HG02973 (cell line): ENCODE data around the gene SH3GL3.

Experiments
- ATAC-seq: cut with Tn5 transposase; IDR thresholded peaks from one replicate; pipeline ENCODE4 v1.9.1; 2021; ENCODE audit warnings: moderate library complexity; ENCODE audit not compliant: unreplicated experiment

Gene SH3GL3

DNA sequence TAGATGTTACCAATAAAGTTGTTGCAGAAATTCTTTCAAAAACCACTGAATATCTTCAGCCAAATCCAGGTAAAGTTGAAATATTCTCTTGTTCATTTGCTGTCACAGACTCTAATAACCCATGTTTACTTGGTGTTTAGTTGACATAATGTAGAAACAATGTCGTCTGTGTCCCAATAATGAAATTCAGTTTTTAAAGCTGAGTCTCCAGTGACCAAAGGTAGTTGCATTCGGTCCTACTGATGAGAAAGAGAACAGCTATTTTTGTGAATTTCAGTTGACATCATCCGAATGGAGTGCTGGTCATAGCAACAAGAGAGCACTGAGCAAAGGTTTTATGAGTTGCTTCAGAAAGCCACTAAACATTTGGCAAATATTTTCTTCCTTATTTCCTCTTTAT is 118.0 kb downstream of the SH3GL3 start:
- no peak for ATAC-seq

DNA sequence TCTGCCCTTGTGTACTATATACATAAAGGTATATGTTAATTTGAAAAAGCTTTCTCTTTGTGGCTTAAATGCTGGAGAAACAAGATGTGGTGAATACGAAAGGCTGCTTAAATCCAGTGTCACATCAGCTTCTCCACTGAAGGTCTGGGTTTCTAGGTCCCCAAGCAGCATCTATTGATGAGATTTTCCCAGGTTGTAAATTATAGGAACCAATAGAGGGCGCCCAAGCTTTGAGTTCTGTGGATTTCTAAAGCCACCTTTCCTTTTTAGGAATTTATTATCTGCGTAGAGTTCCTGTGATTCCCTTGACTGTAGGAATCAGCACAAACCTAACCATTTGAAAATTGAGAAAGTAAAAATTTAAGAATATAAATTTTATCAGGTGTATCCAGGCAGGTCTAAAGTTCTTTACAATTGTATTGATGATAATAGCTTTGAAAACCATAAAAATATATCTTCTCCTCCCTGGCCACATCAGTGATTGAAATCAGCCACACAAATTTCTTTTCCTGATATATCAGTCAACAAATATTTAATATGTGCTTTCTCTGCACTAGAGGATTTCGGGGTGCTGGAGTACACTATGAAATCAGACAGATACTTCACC is 118.5 kb downstream of the SH3GL3 start:
- no peak for ATAC-seq

GRCh38 chr15:83567318-83567717 is 120.2 kb downstream of the SH3GL3 start:
- no peak for ATAC-seq

DNA sequence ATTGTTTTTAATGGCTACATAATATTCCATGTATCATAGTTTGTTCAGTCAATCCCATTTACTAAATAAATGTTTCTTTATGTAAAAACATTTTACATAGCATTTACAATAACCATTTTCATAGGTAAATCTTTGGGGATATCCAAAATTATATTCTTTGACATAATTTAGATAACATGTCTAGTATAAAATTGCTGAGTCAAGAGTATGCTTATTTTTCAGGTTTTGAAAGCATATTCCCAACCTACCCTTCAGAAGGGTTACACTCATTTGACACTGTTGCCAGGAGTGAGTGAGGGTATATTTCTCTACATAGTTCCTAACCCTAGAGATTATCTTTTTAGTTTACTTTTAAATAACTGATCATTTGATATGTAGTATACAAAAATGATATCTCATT is 122.2 kb downstream of the SH3GL3 start:
- no peak for ATAC-seq

DNA sequence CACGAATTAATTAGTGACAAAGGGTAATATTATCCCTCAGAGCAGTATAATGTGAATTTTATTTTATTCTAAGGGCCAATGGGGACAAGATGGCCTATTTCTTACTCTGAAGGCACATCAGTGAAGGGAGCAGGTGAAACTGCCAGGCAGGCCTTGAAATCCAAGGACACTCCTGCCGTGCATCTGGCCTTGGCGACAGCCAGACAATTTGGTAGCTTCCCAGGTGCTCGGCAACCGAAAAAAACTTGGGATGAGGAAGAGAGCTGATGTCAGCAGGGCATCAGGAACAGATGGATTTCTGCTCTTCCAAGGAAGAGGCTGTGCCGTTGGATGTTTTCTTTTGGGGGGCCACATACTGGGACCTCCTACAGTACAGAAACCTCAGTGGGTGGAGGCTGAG is 123.6 kb downstream of the SH3GL3 start:
- no peak for ATAC-seq

- no peak for ATAC-seq
These were observed 124.9 kb downstream of the SH3GL3 start for GRCh38 chr15:83571820-83572707.

GRCh38 chr15:83574345-83574744 is 127.2 kb downstream of the SH3GL3 start:
- no peak for ATAC-seq

- no peak for ATAC-seq
These were observed 131.6 kb downstream of the SH3GL3 start for GRCh38 chr15:83578691-83579090.

GRCh38 chr15:83581381-83581780 is 134.2 kb downstream of the SH3GL3 start:
- no peak for ATAC-seq

- no peak for ATAC-seq
These were observed 135.2 kb downstream of the SH3GL3 start for GRCh38 chr15:83582381-83582780.

DNA sequence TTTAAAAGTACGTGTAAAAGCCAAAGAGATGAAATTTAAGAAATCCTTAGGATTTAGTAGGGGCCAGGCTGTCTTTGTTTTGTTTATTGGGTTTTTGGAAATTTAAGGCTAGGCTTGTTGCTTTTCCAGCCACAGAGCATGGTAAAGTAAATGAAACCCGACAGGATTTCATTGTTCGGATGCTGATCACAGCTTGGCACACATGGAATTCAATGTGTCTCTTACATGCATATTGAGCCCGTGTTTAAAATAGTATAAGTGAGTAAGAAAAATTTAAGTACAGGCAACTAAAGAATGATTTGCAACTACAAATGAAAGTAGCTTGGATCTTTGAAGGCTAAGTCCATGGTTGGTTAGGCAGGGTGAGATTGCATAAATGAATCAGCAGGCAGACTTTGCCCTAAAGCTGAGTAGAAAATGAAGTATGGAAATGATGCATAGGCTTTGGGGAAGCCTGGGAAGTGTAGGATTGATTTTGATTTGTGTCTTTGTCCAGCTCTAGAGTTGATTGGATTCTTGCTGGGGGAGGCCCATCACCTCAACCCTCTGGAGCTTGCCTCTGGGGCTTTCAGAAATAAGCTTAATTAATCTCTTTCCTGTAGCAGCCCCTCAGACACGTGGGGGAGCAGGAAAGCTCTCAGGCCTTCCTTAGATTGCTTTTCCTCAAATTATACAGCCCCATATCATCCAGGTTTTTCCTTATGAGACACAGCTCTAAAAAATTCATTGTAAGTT is 138.6 kb downstream of the SH3GL3 start:
- no peak for ATAC-seq

DNA sequence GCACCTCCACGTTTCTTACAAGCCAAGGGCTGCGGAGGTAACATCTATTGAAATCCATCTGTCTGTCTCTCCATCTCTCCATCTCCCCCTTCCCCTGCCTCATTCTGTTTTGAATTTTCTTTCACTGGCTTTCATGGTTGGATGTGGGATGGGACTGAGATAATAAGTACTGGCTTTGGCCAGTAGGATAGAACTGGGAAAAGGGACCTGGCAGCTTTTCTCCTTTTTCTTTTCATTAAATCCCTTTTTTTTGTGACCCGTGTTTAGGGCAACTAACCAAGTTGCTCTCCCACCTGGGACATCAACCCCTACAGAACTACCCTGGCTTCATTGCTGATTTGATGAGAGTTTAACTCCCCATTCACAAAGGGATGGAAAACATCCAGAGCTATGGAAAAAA is 139.9 kb downstream of the SH3GL3 start:
- no peak for ATAC-seq

DNA sequence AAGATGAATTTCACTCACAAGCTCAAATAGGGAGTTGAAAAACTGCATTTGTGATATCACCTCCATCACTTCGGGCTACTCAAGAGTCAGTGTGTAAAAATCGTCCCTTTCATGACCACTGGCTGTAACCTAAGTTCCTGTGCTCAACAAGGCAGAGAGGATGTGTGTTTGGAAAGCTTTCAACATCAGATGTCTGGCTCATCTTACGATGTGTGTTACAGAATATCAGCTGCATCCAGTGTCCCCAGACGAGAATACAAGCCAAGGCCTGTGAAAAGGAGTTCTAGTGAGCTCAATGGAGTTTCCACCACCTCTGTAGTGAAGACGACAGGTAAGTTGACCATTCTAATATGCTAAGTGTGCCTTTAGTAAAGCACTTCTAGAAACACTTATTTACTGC is 141.3 kb downstream of the SH3GL3 start:
- ATAC-seq = no peak

DNA sequence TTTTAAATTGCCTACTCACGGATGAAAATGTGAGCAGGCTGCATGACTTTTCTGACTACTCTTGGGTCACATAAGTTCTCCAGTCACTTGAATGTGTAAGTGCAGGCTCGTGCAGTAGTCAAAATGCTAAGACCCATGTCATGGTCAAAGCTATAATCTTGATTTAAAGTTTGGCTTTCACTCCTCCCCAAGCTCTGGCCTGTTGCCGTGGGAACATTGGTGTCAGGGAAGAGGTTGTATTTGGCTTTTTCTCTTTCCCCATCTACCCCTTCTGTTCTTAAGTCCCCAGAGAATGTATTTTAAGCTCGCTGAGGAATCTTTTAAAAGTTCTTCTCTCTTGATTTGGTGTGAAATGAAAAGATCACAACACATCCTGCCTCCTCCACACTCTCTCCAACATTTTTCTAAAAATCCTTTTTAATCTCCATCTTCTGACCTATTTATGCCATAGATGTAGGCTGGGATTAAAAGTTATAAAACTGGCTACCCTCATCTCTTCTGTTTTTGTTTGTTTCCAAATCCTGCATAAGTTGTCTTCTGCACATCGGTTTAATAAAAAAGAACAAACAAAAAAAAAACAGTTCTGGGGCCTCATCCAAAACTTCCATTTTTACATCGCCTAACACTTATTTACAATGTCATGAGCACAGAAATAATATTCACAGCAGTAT is 145.4 kb downstream of the SH3GL3 start:
- no peak for ATAC-seq

- ATAC-seq = no peak
These were observed 148.1 kb downstream of the SH3GL3 start for GRCh38 chr15:83595191-83595590.

DNA sequence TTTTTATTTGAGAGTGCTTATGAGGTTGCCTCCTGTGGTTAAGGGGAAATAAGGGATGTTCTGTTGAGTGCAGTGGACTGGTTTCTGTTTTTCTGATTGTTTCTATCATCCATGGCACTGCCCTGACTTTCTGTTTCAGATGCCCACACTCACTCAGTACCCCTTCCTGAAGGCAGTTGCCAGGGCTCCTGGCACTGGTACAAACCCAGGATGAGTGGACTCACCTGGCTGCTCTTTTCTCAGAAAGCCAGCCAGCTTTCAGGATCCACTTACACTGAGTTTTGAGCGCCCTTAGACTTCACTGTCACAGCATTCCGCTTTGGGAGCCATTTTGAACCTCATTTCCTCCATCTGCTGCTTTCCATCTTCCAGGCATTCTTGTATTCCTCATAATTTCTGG is 150.9 kb downstream of the SH3GL3 start:
- ATAC-seq = no peak

GRCh38 chr15:83602021-83602420 is 154.9 kb downstream of the SH3GL3 start:
- no peak for ATAC-seq

DNA sequence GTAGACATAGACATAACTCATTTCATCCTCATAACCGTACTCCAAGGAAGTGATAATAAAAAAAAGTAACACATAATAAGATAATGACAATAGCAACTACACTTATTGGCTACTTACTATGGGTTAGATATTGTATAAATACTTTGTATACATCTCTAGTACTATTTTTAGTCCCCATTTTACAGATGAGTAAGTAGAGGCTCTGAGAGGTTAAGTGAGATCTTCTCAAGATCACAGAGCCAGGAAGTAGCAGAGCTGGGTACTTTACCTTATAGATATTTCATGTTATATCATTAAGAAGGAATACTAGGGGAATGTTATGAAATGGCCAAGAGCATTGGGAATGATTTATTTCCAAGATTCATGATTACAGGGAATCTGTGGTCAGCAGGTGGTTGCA is 157.4 kb downstream of the SH3GL3 start:
- no peak for ATAC-seq

DNA sequence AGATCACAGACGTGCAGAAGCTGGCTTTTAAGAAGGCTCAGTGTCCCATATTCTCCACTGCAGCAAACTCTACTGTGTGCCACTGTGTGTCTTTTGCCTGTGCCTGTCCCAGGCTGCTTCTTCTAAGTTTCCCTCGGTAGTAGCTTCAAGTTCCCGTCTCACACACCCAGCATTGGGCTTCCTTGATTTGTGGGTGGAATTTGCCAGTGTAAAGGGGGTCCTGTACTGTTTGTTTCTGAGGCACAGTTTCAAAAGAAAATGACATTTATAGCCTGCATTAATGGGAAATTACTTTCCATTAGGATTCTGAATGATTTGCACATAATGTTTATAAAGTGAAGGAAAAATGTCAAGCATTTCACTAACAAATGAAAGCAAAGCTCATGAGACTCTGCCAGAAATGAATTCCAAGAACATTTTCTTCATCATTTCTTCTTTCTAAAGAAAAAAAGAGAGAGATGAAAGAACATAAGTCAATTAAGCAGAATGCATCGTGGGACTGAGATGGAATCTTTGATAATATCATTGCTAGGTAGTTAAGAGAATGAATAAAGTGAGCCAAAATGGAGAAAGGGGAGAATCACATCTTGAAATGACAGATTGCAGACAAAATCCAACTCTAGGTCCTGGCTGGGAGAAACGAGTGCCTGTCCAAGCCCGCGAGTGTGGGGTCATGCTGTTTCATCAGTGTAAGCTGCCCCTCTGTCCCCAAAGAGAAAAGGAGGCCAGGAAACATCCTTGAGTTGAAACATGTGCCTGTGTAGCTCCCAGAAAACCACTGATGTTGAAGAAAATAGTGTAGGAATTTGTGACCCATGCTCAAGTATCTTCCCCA is 158.2 kb downstream of the SH3GL3 start:
- ATAC-seq = no peak

GRCh38 chr15:83610132-83610531 is 163.0 kb downstream of the SH3GL3 start:
- ATAC-seq = no peak
